CD4-positive, alpha-beta T cell treated with Interleukin-10 for 1 hour (primary cell): Measurements from ENCODE around the gene ITGB2.
"Not testable (repeated sequence)": the region's sequence is repeated elsewhere in the genome, so short reads cannot be mapped to it uniquely, and the experiment has no call there.

Source experiments
- DNase-seq: peaks from one replicate; pipeline ENCODE4 v3.0.0-alpha.2; 2020

The ITGB2 gene

DNA sequence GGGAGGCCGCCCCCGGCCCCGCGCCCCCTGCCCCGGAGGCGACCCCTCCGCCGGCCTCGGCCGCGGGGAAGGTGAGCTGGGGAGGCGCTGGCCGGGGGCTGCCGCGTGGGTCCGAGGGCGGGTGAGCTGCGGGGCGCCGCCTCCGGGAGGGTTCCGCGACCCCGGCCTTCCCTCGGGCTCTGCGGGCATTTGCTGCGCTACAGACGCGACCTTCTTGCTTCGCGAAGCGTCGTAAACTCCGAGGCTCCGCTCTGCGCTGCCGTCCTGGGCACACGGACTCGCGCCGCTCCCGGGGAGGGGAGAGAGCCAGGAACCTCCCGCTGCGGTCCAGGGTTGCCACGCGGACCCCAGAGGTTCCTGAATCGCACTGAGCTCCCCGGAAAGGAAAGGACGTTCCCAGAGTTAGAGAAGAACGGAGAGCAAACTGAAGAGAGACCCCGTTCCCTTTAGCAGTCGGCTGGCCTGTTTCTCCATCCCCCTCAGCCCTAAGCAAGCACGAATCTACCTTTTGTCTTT is 19.5 kb upstream of the ITGB2 start:
- DNase-seq: no peak

DNA sequence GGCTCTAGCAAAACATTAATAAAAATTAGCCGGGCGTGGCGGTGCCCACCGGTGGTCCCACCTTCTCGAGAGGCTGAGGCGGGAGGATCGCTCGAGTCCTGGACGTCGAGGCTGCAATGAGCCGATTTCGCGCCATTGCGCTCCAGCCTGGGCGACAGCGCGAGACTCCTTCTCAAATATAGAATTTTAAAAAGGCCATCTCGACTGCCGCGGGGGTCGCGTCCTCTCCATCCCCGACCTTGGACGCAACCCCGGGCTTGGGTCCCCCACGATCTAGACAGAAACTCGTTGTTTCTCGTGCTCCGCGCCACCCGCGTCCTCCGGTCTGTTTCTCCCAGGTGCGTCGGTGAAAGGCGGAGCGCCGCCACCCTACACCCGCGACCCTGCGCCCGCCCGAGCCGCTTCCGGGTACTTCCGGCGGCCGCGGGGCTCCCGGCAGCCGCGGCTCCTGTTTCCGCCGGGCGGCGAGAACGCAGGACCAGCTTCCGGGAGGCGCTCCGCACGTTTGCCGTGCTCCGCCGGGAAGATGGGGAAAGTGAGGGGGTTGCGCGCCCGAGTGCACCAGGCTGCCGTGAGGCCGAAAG is 18.9 kb upstream of the ITGB2 start, which contains the start of gene SLX9:
SLX9 (plus strand) TSS at position 498 of the 584 bp plus-strand sequence; CDS start at position 527, 29 bp downstream.
- DNase-seq: peak; percentile 82

DNA sequence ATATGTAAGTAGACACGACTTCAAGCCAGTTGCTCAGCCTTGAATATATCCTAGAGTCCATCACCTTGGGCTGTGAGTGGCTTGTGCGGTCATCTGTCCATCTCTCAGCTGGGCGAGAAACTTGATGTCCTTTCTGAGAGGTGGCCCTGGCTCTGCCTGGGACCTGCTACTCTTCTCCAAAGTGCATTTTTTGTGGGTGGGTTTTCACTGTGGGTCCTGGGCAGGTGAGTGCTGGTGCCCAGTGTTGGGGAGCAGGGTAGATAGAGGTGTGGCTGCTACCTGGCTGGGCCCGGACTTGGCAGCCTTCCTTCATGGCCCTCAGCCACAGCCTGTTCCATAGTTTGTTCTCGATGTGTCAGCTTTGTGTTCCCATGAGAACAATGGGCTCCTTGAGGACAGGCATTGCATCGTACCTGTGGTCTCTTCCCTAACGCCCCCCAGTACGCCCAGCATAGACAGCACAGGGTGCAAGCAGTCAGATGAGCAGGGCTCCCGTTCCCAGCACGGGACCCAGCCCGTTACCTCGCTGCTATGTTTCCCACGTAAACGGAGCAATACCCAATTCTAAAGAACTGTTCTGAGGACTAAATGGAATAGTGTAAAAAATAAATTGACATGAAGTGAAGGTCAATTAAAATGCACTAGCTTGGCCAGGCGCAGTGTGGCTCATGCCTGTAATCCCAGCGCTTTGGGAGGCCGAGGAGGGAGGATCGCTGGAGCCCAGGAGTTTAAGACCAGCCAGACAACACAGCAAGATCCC is 18.3 kb upstream of the ITGB2 start:
- DNase-seq: no peak

GRCh38 chr21:44935533-44935927 is 14.8 kb upstream of the ITGB2 start:
- DNase-seq: no peak

DNA sequence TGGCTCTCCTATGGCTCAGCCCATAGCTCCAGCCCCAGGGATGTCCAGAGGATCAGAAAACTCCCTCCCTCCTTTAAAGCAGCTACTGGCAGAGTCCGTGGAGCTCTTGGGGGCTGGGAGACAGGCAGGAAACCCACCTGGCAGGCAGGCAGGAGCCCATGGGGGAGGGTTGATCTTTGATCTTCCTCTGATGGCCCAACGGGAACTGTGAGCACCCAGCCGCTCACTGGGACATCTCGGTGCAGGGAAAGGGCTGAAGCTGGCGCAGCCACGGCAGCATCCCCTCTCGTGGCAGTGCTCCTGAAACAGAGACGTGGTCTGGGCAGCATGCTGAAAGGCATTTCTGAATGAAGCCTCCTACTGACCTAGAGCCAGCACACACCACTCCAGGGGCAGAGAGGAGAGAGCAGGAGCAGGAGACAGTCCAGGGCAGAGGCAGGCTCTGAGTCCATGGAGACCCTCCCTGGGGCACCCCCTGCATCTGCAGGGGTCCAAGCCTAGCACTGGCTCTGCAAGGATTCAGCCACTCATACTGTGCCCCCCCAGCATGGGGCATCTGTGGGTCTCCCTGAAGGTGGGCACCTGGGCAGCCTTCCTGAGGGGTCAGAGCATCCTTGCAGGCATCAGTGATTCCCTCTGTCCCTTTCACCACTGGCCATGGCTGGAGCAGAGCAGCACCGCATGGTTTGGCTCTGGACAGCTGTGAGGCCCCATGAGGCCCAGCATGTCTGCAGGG is 14.3 kb upstream of the ITGB2 start:
- no peak for DNase-seq

- no peak for DNase-seq
Measured at GRCh38 chr21:44934276-44934675, 13.6 kb upstream of the ITGB2 start.

GRCh38 chr21:44933918-44934260 is 13.2 kb upstream of the ITGB2 start:
- DNase-seq: no peak

- DNase-seq: no peak
Measured at GRCh38 chr21:44933199-44933917, 12.7 kb upstream of the ITGB2 start.

DNA sequence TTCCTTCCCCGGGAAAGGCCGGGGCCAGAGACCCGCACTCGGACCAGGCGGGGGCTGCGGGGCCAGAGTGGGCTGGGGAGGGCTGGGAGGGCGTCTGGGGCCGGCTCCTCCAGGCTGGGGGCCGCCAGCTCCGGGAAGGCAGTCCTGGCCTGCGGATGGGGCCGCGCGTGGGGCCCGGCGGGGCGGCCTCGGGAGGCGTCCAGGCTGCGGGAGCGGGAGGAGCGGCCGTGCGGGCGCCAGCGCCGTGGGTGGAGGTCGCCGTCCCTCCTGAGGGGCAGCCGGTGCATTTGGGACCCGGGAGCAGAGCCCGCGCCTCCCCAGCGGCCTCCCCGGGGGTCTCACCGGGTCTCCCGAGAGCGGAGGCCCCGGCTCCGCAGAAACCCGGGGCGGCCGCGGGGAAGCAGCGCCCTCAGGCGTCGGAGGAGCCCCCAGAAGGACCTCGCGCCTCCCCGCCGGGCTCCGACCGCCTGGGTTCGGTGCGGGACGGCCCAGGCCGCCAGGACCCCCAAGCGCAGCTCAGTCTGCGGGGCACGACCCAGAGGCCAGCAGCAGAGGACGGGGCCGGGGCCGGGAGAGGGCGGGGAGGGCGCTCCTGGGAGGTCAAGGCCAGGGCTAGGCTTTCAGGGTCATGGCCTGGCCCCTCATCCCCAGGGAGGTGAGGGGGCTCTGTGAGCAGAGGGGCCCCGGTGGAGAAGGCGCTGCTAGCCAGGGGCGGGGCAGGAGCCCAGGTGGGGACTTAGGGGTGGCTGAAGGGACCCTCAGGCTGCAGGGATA is 11.9 kb upstream of the ITGB2 start:
- DNase-seq: peak; percentile 72

- no peak for DNase-seq
Measured at GRCh38 chr21:44931501-44932407, 11.1 kb upstream of the ITGB2 start.

- no peak for DNase-seq
Measured at GRCh38 chr21:44931137-44931500, 10.4 kb upstream of the ITGB2 start.

DNA sequence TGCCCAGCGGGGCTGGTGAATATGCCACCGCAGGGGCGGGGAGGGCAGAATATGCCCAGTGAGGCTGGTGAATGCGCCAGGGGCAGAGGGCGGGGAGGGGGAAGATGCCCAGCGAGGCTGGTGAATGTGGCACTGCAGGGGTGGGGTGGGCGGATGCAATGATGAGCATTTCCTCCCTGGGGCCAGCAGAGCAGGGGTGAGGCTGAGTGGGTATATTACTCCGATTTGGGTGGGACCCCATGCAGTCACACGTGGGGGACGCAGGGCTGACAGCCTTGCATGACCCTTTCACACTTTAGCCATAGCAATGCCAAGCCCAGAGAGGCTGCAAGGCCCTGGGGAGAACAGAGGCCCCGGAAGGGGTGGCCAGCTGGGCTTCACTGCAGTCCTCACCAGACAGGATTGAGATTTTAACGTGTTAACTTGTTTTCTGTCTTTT is 9.9 kb upstream of the ITGB2 start:
- peak; percentile 83 for DNase-seq

DNA sequence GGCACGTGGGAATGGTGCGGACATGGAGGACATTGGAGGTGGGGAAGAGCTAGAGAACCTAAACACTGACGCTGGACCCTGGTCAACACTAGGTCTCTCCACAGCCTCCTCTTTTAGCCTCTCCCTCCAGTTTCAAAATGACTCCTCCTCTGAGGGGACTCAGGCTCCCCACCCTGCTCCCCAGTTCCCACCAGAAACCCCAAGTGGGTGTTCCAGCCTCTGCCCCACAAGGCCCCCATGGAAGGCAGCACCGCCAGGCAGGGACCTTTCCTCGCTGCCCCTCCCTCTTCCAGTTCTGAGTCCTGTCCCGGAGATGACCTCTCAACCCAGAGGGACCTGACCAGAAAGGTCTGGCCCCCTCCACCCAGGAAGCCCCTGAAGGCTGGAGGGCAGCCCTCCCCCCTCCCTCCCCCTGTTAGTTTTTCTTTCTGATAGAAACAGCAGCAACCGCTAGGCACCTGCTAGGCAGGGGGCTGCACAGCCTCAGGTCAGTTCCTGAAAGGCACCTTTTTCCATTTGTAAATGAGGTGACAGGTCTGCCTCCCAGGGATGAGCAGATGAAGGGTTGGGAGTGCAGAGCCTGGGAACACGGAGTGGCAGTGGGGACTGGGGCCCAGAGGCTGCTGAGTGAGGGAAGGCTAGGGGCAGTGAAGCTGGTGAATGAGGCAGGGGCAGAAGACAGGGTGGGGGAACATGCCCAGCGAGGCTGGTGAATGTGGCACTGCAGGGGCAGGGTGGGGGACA is 9.3 kb upstream of the ITGB2 start:
- DNase-seq: no peak

GRCh38 chr21:44929242-44929798 is 8.6 kb upstream of the ITGB2 start:
- DNase-seq: no peak

GRCh38 chr21:44928500-44929241 is 8.0 kb upstream of the ITGB2 start:
- not testable (repeated sequence) for DNase-seq

DNA sequence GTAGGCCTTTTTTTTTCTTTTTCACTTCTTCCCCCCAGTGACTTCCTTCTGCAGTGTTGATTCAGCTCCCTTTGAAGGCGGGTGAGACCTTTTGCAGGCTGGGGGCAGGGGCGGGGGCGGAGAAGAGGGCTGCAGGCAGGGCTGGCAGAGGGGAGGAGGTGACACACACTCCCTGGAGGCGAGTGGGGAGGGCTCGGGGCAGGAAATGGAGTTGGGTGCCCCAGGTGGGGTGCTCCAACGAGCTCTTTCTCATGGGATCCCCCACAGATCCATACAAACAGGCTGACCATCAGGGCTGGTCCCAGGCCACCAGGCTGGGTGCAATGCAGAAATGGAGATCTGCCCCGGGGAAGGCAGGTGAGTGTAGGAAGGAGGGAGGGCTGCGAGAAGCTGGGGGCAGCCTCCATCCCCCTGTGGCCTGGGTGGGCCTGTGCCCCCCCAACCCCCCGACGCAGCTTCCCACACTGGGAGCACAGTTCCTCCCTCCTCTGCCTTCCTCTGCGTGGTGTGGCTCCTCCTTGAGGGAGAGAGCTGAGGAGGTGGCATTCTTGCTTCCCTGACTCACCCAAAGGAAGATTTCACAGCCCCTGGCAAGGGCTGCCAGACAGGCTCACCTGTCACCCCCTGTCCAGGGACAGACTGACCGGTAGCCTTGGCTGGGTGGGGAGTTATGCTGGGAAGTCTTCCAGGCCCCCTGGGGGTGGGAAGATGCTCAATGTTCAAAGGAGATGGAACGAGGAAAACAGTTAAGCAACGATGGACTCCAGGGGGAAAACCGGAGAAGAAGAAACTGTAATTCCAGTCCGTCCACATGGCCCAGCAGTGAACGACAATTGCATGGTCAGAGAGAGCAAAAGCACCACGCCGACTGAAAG is 7.1 kb upstream of the ITGB2 start:
- DNase-seq: peak; percentile 86

DNA sequence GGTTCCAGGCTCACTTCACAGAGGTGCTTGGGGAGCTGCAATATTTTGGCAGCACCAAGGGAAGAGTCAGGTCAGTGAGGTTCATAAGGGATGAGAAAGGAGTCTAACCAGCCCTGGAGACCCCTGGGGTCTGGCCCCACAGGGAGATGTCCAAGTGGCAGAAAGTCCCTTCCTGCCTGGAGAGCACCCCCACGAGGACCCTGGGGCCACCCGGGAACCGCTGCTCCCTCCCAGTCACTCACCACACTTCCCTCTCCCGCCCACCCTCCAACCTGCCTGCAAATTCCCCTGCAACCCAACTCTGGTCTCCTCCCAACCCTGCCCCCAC is 6.5 kb upstream of the ITGB2 start:
- DNase-seq: no peak

GRCh38 chr21:44926331-44927101 is 5.8 kb upstream of the ITGB2 start:
- peak; percentile 65 for DNase-seq
